Endothelial cell (in vitro differentiated cells): ENCODE data around the gene TRAPPC1. TPM values are rescaled to one million over a fixed set of nuclear protein-coding genes. Genes with fewer than 3 reads are reported as not detected.

Source experiments
- DNase-seq: peaks from one replicate; pipeline ENCODE4 v3.0.0; 2021; ENCODE audit warnings: low spot score
- H3K27ac Mint-ChIP-seq: one replicate; pipeline ENCODE4 v1.8.0; 2021; ENCODE audit warnings: mixed read lengths, inconsistent platforms; ENCODE audit not compliant: unreplicated experiment
- H3K27me3 Mint-ChIP-seq: one replicate; pipeline ENCODE4 v1.8.0; 2021; ENCODE audit warnings: mild to moderate bottlenecking, moderate library complexity, mixed read lengths, inconsistent platforms; ENCODE audit not compliant: unreplicated experiment
- H3K36me3 Mint-ChIP-seq: one replicate; pipeline ENCODE4 v1.8.0; 2021; ENCODE audit warnings: mild to moderate bottlenecking, low read depth, mixed read lengths, inconsistent platforms; ENCODE audit not compliant: unreplicated experiment
- H3K4me1 Mint-ChIP-seq: one replicate; pipeline ENCODE4 v1.8.0; 2021; ENCODE audit warnings: mild to moderate bottlenecking, mixed read lengths, inconsistent platforms; ENCODE audit not compliant: unreplicated experiment
- H3K4me3 Mint-ChIP-seq: one replicate; pipeline ENCODE4 v1.8.0; 2021; ENCODE audit warnings: mild to moderate bottlenecking, mixed read lengths, inconsistent platforms; ENCODE audit not compliant: unreplicated experiment
- H3K9me3 Mint-ChIP-seq: one replicate; pipeline ENCODE4 v1.8.0; 2021; ENCODE audit warnings: mixed read lengths, inconsistent platforms; ENCODE audit not compliant: unreplicated experiment
- total RNA-seq: library from RNA; stranded (reverse); fragmentation: NEBNext Ultra II Directional; extraction: Animal tissue kit (Norgen Biotek cat#: 25700); gene quantifications from one replicate; pipeline ENCODE4 v1.2.1, GENCODE V29; 2021; ENCODE audit not compliant: unreplicated experiment
- TF ChIP-seq, protein P1 (sequence below): fragments of 200-600 bp; sonication (generic); IDR thresholded peaks from one replicate; pipeline ENCODE4 v1.5.0; 2021; ENCODE audit warnings: antibody characterized with exemption; ENCODE audit not compliant: unreplicated experiment

The TRAPPC1 gene
- total RNA-seq, 1 donor from 2014 or later: 171 TPM

DNA sequence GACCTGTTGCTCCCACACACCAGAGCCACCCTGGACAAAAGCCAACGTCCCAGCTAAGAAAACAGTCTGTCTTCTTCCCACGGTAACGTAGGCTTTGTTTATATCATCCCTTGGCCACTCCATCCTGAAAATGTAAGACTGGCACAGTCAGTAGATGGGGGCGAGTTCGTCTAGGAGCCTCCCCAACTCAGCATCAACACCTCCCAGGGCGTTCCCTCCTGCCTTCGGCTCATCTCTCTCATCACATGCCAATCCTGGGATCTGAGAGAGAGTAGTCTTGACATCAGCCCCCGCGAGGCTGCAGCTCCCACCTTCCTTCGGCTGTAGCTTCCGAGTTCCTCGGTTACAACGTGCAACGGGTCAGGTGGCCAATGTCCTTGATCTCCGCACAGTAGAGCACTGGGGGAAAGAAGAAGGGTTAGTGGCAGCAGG lies 16.6 kb downstream of the TRAPPC1 start:
- no peaks in the 10 kb centered on the region for H3K9me3 Mint-ChIP-seq
- H3K27ac Mint-ChIP-seq: no peak overlapping the region
- TF ChIP-seq, protein P1, sequence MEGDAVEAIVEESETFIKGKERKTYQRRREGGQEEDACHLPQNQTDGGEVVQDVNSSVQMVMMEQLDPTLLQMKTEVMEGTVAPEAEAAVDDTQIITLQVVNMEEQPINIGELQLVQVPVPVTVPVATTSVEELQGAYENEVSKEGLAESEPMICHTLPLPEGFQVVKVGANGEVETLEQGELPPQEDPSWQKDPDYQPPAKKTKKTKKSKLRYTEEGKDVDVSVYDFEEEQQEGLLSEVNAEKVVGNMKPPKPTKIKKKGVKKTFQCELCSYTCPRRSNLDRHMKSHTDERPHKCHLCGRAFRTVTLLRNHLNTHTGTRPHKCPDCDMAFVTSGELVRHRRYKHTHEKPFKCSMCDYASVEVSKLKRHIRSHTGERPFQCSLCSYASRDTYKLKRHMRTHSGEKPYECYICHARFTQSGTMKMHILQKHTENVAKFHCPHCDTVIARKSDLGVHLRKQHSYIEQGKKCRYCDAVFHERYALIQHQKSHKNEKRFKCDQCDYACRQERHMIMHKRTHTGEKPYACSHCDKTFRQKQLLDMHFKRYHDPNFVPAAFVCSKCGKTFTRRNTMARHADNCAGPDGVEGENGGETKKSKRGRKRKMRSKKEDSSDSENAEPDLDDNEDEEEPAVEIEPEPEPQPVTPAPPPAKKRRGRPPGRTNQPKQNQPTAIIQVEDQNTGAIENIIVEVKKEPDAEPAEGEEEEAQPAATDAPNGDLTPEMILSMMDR: no peak
- peaks cover 8% of the 10 kb centered on the region for H3K36me3 Mint-ChIP-seq
- peaks cover 23% of the 10 kb centered on the region for H3K4me1 Mint-ChIP-seq
- H3K27me3 Mint-ChIP-seq: peaks cover 19% of the 10 kb centered on the region
- peak overlapping the region; percentile 88 for H3K4me3 Mint-ChIP-seq
- no peak for DNase-seq

DNA sequence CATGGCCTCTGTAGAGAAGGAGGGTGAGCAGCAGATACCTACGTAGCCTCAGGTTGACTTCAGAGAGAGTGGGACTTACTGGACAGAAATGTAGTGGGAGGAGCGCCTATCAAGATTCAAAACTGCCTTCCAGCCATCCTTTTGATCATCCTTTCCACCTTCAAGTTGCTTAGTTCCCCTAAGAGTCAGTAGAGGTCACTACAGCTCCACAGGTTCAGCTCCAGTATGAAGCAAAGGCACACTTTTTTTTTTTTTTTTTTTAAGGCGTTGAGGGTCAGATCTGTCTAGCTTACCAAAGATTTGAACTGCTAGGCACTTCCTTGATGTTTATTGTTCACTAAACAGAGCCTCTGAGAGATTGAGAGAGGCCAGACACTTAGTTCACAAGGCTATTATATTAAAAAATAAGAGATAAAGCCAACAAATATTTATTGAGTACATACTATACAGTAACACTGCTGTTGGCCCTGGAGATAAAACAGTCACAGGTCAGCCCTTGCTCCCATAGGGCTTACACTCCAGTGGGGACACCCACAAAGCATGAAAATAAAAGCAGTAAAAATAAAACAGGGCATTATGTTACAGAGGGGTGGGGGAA lies 18.7 kb downstream of the TRAPPC1 start:
- TF ChIP-seq, protein P1: peak; percentile 23
- Mint-ChIP-seq H3K4me1 (peaks cover 15% of the 10 kb centered on the region), H3K27ac (no peak overlapping the region)

DNA sequence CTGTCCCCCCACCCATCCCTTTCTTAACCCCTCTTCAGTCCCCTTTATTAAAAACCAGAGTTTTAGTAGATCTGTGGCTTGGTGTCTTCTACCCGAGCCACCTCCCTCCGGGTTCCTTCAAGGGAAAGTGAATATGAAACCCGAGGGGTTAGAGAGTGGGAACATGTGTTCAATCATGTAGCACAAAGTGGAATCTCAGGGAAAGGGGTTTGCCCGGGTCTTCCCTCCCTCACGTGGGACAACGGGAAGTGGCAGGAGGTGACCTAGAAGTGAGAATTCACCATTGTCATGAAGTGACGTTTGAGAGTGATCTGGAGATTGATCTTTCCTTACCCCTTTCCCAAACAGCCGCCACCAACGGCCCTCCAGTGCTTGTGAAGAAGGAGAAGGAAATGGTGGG lies 20.6 kb downstream of the TRAPPC1 start:
- peaks cover 38% of the 10 kb centered on the region for H3K36me3 Mint-ChIP-seq
- H3K4me1 Mint-ChIP-seq: peaks cover 8% of the 10 kb centered on the region

More for the DNA sequence above, 18.7 kb downstream of the TRAPPC1 start:
- Mint-ChIP-seq H3K27me3 (peaks cover 19% of the 10 kb centered on the region), H3K36me3 (peaks cover 24% of the 10 kb centered on the region), H3K9me3 (no peaks in the 10 kb centered on the region), H3K4me3 (no peak overlapping the region)
- DNase-seq: peak; percentile 31

GRCh38 chr17:7910711-7911110 lies 21.0 kb downstream of the TRAPPC1 start:
- Mint-ChIP-seq H3K27me3 (peaks cover 15% of the 10 kb centered on the region), H3K36me3 (peaks cover 40% of the 10 kb centered on the region), H3K27ac (no peak overlapping the region), H3K4me3 (no peak overlapping the region), H3K4me1 (peaks cover 8% of the 10 kb centered on the region), H3K9me3 (no peaks in the 10 kb centered on the region)
- TF ChIP-seq, protein P1: no peak
- DNase-seq: no peak

More for the DNA sequence above, 20.6 kb downstream of the TRAPPC1 start:
- peaks cover 15% of the 10 kb centered on the region for H3K27me3 Mint-ChIP-seq
- TF ChIP-seq, protein P1: no peak
- no peak overlapping the region for H3K27ac Mint-ChIP-seq
- no peak for DNase-seq
- H3K4me3 Mint-ChIP-seq: no peak overlapping the region
- H3K9me3 Mint-ChIP-seq: no peaks in the 10 kb centered on the region

DNA sequence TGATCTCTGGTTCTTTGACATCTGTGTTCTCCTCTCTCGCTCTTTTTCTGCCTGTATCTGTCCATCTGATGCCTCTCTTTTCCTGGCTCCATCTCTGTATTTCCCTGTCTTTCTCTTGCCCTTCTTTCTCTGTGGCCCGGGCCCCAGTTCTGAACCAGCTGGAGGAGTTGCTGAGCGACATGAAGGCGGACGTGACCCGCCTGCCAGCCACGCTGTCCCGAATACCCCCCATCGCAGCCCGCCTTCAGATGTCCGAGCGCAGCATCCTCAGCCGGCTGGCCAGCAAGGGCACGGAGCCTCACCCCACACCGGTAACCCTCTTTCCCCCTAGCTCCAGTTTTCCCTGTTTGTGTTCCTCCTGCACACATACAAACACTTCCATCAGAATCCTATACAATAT lies 21.5 kb downstream of the TRAPPC1 start:
- TF ChIP-seq, protein P1: no peak
- Mint-ChIP-seq H3K36me3 (peaks cover 45% of the 10 kb centered on the region), H3K4me3 (peak overlapping the region; percentile 19), H3K9me3 (no peaks in the 10 kb centered on the region), H3K27me3 (peaks cover 14% of the 10 kb centered on the region), H3K27ac (no peak overlapping the region), H3K4me1 (peaks cover 9% of the 10 kb centered on the region)
- DNase-seq: no peak
